Measurements from ENCODE around the gene MAGI2.
"Not testable (repeated sequence)": the region's sequence is repeated elsewhere in the genome, so short reads cannot be mapped to it uniquely, and the experiment has no call there.

MAGI2 gene

DNA sequence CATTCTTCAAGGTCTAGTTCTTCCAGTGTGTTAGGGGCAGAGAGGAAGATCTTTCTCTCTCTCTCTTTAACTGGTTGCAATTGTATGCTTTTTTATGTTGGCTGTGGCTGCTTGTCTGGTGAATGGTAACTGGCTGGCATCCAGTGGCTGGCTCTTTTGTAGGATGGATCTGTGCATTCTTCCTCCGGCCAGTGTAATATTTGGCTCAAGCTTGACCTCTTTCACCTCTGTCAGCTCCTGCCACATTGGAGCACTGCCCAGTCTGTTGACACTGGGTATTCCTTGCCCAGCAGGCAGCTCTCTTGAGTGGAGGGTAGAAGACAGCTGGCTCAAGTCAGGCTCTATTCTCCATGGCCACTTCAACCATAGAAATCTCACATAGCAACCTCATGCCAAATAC, 1126.6 kb downstream of the MAGI2 start:
- DNase-seq = no peak

- no peak for DNase-seq
These were observed 1127.3 kb downstream of the MAGI2 start for GRCh38 chr7:78326189-78326588.

GRCh38 chr7:78323118-78323517, 1130.3 kb downstream of the MAGI2 start:
- DNase-seq = no peak

DNA sequence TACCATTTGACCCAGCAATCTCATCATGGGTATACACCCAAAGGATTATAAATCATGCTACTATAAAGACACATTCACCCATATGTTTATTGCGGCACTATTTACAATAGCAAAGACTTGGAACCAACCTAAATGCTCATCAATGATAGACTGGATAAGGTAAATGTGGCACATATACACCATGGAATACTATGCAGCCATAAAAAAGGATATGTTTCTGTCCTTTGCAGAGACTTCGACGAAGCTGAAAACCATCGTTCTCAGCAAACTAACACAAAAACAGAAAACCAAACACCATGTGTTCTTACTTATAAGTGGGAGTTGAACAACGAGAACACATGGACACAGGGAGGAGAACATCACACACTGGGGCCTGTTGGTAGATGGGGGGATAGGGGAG, 1131.2 kb downstream of the MAGI2 start:
- not testable (repeated sequence) for DNase-seq

- DNase-seq = no peak
These were observed 1136.1 kb downstream of the MAGI2 start for GRCh38 chr7:78317371-78317770.

- DNase-seq = no peak
These were observed 1137.4 kb downstream of the MAGI2 start for GRCh38 chr7:78316110-78316509.

DNA sequence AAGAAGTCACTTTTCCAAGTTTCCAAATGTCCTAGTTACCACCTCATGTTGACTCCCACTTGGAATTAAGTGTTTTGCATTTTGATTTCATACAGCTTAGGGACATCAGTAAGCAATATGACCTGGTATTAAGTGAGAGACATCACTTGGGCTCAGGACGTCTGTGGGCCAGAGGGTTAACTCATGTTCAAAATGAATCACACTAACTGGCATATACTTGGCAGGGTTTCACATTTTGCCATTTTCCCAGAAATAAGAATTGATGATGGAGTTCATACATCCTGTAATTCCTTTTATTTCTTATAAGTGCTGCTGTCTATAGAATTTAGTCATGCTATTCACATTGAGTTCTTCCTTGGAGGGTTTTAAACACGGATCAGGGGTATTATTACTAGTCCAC, 1138.3 kb downstream of the MAGI2 start:
- no peak for DNase-seq

- no peak for DNase-seq
These were observed 1142.3 kb downstream of the MAGI2 start for GRCh38 chr7:78311181-78311580.

GRCh38 chr7:78307892-78308291, 1145.6 kb downstream of the MAGI2 start:
- no peak for DNase-seq

GRCh38 chr7:78306634-78307033, 1146.8 kb downstream of the MAGI2 start:
- no peak for DNase-seq

GRCh38 chr7:78301407-78301806, 1152.1 kb downstream of the MAGI2 start:
- no peak for DNase-seq

DNA sequence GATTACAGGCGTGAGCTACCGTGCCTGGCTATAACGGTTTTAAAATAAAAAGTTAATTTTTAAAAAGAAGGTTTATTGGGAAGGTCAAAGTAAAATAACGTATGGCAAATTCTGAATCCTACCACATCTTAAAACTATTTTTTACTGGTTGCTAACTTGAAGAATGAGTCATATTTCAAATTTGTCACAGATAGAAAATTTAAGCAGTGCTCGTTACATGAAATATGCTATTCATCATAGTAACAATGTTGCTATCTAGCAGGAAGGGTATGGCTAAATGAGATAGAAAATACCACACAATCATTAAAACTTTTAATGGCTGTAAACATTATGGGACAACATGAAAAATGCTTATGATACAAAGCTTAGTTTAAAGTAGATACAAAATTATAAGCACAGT, 1154.4 kb downstream of the MAGI2 start:
- DNase-seq = no peak

GRCh38 chr7:78296644-78297371, 1156.7 kb downstream of the MAGI2 start:
- DNase-seq = no peak

GRCh38 chr7:78296046-78296597, 1157.3 kb downstream of the MAGI2 start:
- DNase-seq = no peak

DNA sequence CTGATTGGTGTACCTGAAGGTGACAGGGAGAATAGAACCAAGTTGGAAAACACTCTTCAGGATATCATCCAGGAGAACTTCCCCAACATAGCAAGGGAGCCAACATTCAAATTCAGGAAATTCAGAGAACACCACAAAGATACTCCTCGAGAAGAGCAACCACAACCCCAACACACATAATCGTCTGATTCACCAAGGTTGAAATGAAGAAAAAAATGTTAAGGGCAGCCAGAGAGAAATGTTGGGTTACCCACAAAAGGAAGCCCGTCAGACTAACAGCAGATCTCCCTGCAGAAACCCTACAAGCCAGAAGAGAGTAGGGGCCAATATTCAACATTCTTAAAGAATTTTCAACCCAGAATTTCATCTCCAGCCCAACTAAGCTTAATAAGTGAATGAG, 1164.0 kb downstream of the MAGI2 start:
- DNase-seq = not testable (repeated sequence)

GRCh38 chr7:78284945-78285344, 1168.5 kb downstream of the MAGI2 start:
- no peak for DNase-seq

GRCh38 chr7:78280276-78280675, 1173.2 kb downstream of the MAGI2 start:
- no peak for DNase-seq

GRCh38 chr7:78279457-78279856, 1174.0 kb downstream of the MAGI2 start:
- DNase-seq = no peak

GRCh38 chr7:78279032-78279431, 1174.4 kb downstream of the MAGI2 start:
- no peak for DNase-seq

- no peak for DNase-seq
These were observed 1186.3 kb downstream of the MAGI2 start for GRCh38 chr7:78267141-78267540.

DNA sequence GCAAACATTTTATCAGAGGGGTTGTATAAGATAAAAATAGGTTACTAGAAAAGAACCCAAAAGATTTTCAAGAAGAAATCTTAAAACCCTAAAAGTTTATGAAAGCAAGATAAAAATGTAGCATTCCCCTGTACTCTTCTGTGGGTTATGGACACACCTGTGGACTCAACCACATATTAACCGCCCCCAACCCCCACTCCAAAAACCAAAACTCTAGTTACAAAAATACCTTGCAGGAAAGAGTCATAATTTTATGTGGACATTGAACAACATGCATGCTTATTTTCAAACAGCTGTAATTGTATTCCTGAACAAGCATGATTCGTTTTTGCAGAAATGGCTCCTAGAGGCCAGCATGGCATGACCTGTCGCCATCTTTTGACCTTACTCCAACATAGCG, 1188.0 kb downstream of the MAGI2 start:
- DNase-seq = no peak

DNA sequence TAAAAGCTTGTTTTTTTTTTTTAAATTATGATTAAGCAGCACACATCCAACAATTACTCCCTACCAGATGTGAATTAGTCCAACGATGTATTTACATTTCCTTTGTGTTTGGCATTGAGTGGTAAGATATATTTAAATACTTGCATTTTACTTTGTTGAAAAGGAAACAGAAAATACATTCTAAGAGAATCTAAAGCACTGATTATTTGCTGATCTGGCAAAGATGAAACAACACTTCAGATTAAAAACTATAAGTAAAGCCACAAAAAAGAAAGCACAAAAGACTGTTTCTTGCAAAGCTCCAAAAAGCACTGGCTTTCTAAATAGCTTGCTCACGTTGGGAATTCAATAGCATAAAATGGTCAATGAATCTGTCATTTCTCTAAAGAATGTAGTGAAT, 1188.4 kb downstream of the MAGI2 start:
- DNase-seq = no peak

DNA sequence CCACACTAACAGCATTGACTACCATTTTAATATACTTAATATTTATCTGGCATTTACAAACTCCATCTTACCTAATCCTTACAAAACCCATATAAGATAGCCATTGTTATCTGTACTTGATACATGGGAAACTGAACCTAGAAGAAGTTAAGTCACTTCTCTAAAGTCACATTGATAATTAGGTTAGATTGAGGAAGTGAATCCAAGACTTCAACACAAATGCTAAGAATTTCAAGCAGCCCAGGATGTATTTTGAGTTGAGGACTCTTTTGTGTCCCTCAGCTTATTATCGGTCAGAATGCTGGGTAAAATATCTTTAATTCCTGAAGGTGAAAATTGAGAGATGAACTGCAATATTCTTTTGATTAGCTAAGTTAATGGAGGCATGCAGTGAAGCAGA, 1189.4 kb downstream of the MAGI2 start:
- no peak for DNase-seq

GRCh38 chr7:78261739-78262138, 1191.7 kb downstream of the MAGI2 start:
- DNase-seq = no peak

GRCh38 chr7:78261302-78261701, 1192.2 kb downstream of the MAGI2 start:
- DNase-seq = no peak
